Sigmoid colon (tissue), 7 donors: ENCODE data around the gene HOXD11. TPM values are rescaled to one million over a fixed set of nuclear protein-coding genes. Genes with fewer than 3 reads are reported as not detected.

Experiments
- DNase-seq: peaks from one replicate; pipeline ENCODE4 v3.0.0-alpha.2; 2019
- H3K27ac ChIP-seq, 4 donors: fragments of 200-600 bp; sonication (generic); one replicate each; pipeline ENCODE4 v1.5.1; 2016 to 2019; ENCODE audit warnings: mild to moderate bottlenecking in 1 of 4
- H3K27me3 ChIP-seq, 3 donors: fragments of 200-600 bp; sonication (generic); one replicate each; pipeline ENCODE4 v1.5.1; 2019; ENCODE audit warnings: mild to moderate bottlenecking in 1 of 3
- H3K36me3 ChIP-seq, 4 donors: fragments of 200-600 bp; sonication (generic); one replicate each; pipeline ENCODE4 v1.5.1; 2016 to 2019
- H3K4me1 ChIP-seq, 4 donors: fragments of 200-600 bp; sonication (generic); one replicate each; pipeline ENCODE4 v1.5.1; 2017 to 2019
- H3K4me3 ChIP-seq, 4 donors: fragments of 200-600 bp; sonication (generic); one replicate each; pipeline ENCODE4 v1.5.1; 2017 to 2019; ENCODE audit warnings: mild to moderate bottlenecking in 2 of 4, moderate library complexity in 1 of 4
- H3K9me3 ChIP-seq, 4 donors: fragments of 200-600 bp in 3 of 4; sonication (generic) in 3 of 4; one replicate each; pipeline versions ENCODE4 v1.5.1 to v1.6.1; 2013 to 2019
- EP300 ChIP-seq, 4 donors: sonication (generic); formaldehyde crosslinking; IDR thresholded peaks; one replicate each; pipeline ENCODE4 v1.6.1; 2017; ENCODE audit warnings: antibody characterized with exemption in 4 of 4
- POLR2A ChIP-seq, 2 donors: fragments of 450-650 bp; IDR thresholded peaks; one replicate each; pipeline ENCODE4 v1.6.1; 2016; ENCODE audit warnings: antibody characterized with exemption in 2 of 2, mild to moderate bottlenecking in 2 of 2, moderate library complexity in 2 of 2
- POLR2AphosphoS5 ChIP-seq, 4 donors: sonication (generic); formaldehyde crosslinking; IDR thresholded peaks; one replicate each; pipeline ENCODE4 v1.6.1; 2017; ENCODE audit warnings: antibody characterized with exemption in 4 of 4
- WGBS, 2 donors: extraction: QIAGEN DNeasy Blood & Tissue Kit; methylation state at CpG; one replicate each; pipeline ENCODE4 v1.1.7; 2013; 5-methylcytosine and 5-hydroxymethylcytosine counted together
- intact Hi-C: fragments of 100-400 bp; cut with DNase I; formaldehyde crosslinking; loops from one replicate; pipeline ENCODE4 v1.15.1; 2023
- polyA plus RNA-seq, 3 donors: library from polyadenylated mRNA; stranded (reverse); fragments of 200-250 nt; gene quantifications; one replicate each; pipeline ENCODE4 v1.2.3, GENCODE V29; 2013
- total RNA-seq, 4 donors: library from RNA; depleted of rRNA; stranded (reverse); fragments of >200 nt; gene quantifications; one replicate each; pipeline ENCODE4 v1.1.0, GENCODE V29; 2016
- TF ChIP-seq, protein P1 (sequence below), 4 experiments: fragments of 450-650 bp in 3 of 4; fragments of 200-600 bp in 1 of 4; IDR thresholded peaks; one replicate each; pipeline ENCODE4 v1.5.1; 2016 to 2019; ENCODE audit warnings: antibody characterized with exemption in 4 of 4, mild to moderate bottlenecking in 3 of 4, moderate library complexity in 2 of 4
- donor health status: healthy with polysubstance abuse.
- donor health status: Bipolar disorder and iron deficiency.
- donor health status: healthy.

HOXD11 gene
- total and polyA plus RNA-seq, 7 donors: 0.69 to 39.3 (median 18.3) TPM

GRCh38 chr2:176114120-176114929 is 7.2 kb downstream of the HOXD11 start:
- no peak for DNase-seq
- H3K4me3 ChIP-seq: no peak overlapping the region
- H3K9me3 ChIP-seq: no peaks in the 10 kb centered on the region
- intact Hi-C loops: no loop called here
- 23 to 33% methylated on average over 26 of the region's 26 CpGs for WGBS, 2 donors
- peaks cover 0 to 51% (median 25%) of the 10 kb centered on the region in 4 donors for H3K4me1 ChIP-seq
- H3K27me3 ChIP-seq: peaks cover 0 to 62% (median 4%) of the 10 kb centered on the region in 3 donors
- peaks cover 0 to 13% (median 0%) of the 10 kb centered on the region in 4 donors for H3K36me3 ChIP-seq
- H3K27ac ChIP-seq: no peak overlapping the region
- no peak for TF ChIP-seq POLR2AphosphoS5 (IDR thresholded peaks at IDR 0.05)
- TF ChIP-seq POLR2A (IDR thresholded peaks at IDR 0.05): no peak
- no peak for TF ChIP-seq EP300 (IDR thresholded peaks at IDR 0.05)
- TF ChIP-seq, protein P1, sequence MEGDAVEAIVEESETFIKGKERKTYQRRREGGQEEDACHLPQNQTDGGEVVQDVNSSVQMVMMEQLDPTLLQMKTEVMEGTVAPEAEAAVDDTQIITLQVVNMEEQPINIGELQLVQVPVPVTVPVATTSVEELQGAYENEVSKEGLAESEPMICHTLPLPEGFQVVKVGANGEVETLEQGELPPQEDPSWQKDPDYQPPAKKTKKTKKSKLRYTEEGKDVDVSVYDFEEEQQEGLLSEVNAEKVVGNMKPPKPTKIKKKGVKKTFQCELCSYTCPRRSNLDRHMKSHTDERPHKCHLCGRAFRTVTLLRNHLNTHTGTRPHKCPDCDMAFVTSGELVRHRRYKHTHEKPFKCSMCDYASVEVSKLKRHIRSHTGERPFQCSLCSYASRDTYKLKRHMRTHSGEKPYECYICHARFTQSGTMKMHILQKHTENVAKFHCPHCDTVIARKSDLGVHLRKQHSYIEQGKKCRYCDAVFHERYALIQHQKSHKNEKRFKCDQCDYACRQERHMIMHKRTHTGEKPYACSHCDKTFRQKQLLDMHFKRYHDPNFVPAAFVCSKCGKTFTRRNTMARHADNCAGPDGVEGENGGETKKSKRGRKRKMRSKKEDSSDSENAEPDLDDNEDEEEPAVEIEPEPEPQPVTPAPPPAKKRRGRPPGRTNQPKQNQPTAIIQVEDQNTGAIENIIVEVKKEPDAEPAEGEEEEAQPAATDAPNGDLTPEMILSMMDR (IDR thresholded peaks at IDR 0.05): no peak

- Histone ChIP-seq H3K27ac (no peak overlapping the region), H3K4me1 (peaks cover 0 to 44% (median 24%) of the 10 kb centered on the region in 4 donors), H3K36me3 (peaks cover 0 to 8% (median 0%) of the 10 kb centered on the region in 4 donors), H3K27me3 (peaks cover 0 to 62% (median 4%) of the 10 kb centered on the region in 3 donors), H3K4me3 (no peak overlapping the region), H3K9me3 (no peaks in the 10 kb centered on the region)
- TF ChIP-seq POLR2A (IDR thresholded peaks at IDR 0.05): no peak
- TF ChIP-seq EP300 (IDR thresholded peaks at IDR 0.05): no peak
- no peak for TF ChIP-seq POLR2AphosphoS5 (IDR thresholded peaks at IDR 0.05)
- TF ChIP-seq, protein P1 (IDR thresholded peaks at IDR 0.05): no peak
- intact Hi-C loops: no loop called here
- WGBS, 2 donors: 41 to 48% methylated on average over 16 of the region's 16 CpGs
- no peak for DNase-seq
Measured at GRCh38 chr2:176114930-176115625, 8.0 kb downstream of the HOXD11 start.

GRCh38 chr2:176115883-176116813 is 9.1 kb downstream of the HOXD11 start, which contains the start of gene HOXD10:
Gene HOXD10, plus strand, starts transcription at chr2:176116778. Its CDS starts 56 bp downstream, at chr2:176116834.
- Histone ChIP-seq H3K27ac (peak within 1 kb of the TSS in 1 of 4 donors; percentile 41), H3K4me3 (peak within 1 kb of the TSS in 1 of 4 donors; percentile 21)
- TF ChIP-seq EP300 (IDR thresholded peaks at IDR 0.05) (no peak), POLR2AphosphoS5 (IDR thresholded peaks at IDR 0.05) (peak in 1 of 4 donors; percentile 6)

GRCh38 chr2:176117162-176117822 is 10.2 kb downstream of the HOXD11 start:
- Histone ChIP-seq H3K4me1 (peaks cover 0 to 25% (median 19%) of the 10 kb centered on the region in 4 donors), H3K36me3 (peaks cover 0 to 2% (median 0%) of the 10 kb centered on the region in 4 donors), H3K9me3 (no peaks in the 10 kb centered on the region), H3K4me3 (no peak overlapping the region), H3K27me3 (peaks cover 0 to 65% (median 4%) of the 10 kb centered on the region in 3 donors), H3K27ac (no peak overlapping the region)
- WGBS, 2 donors: 32 to 39% methylated on average over 40 of the region's 40 CpGs
- TF ChIP-seq POLR2A (IDR thresholded peaks at IDR 0.05): no peak
- TF ChIP-seq POLR2AphosphoS5 (IDR thresholded peaks at IDR 0.05): no peak
- TF ChIP-seq EP300 (IDR thresholded peaks at IDR 0.05): no peak
- TF ChIP-seq, protein P1 (IDR thresholded peaks at IDR 0.05): no peak
- intact Hi-C loops: no loop called here
- peak; percentile 48 for DNase-seq

More at GRCh38 chr2:176115883-176116813, 9.1 kb downstream of the HOXD11 start, which contains the start of gene HOXD10:
- WGBS, 2 donors: 14 to 19% methylated on average over 66 of the region's 66 CpGs
- H3K36me3 ChIP-seq: no peaks in the 10 kb centered on the region
- peak; percentile 67 for DNase-seq
- peaks cover 0 to 33% (median 23%) of the 10 kb centered on the region in 4 donors for H3K4me1 ChIP-seq
- intact Hi-C loops: no loop called here
- H3K27me3 ChIP-seq: peaks cover 0 to 63% (median 4%) of the 10 kb centered on the region in 3 donors
- no peaks in the 10 kb centered on the region for H3K9me3 ChIP-seq
